ENCODE results near the gene GRHL3. TPM values are rescaled to one million over a fixed set of nuclear protein-coding genes. Genes with fewer than 3 reads are reported as not detected.
A peak's percentile ranks its signal among the peaks of the same experiment; 100 is the strongest.

Gene GRHL3
- total RNA-seq, 1 experiment from 2014 or later = 8.9 TPM

- H3K4me3 Mint-ChIP-seq (ENCODE audit: unreplicated experiment) = no peak overlapping the region
- BruUV-seq (replicated peaks) = no TSS peak
These were observed 50.6 kb downstream of the GRHL3 start for GRCh38 chr1:24369801-24370200.

GRCh38 chr1:24373044-24373443, 53.9 kb downstream of the GRHL3 start:
- H3K36me3 Mint-ChIP-seq (ENCODE audit: insufficient read depth, unreplicated experiment) = peaks cover 4% of the 10 kb centered on the region
- POLR2A ChIA-PET = interaction anchor here (10.1 kb wide), 1 partner anchor 7 kb away, joined by 78 read pairs; no protein-coding TSS in a partner anchor
- intact Hi-C loops (cut with micrococcal nuclease) = no loop called here
- TF ChIP-seq CTCF (IDR thresholded peaks at IDR 0.05; ENCODE audit: unreplicated experiment) = no peak
- no TSS peak for BruUV-seq (replicated peaks)
- peaks cover 21% of the 10 kb centered on the region for H3K4me1 Mint-ChIP-seq (ENCODE audit: insufficient read depth, unreplicated experiment)
- DNase-seq (ENCODE audit: unreplicated experiment) = no peak
- no peaks in the 10 kb centered on the region for H3K9me3 Mint-ChIP-seq (ENCODE audit: unreplicated experiment)
- H3K4me3 Mint-ChIP-seq (ENCODE audit: unreplicated experiment) = no peak overlapping the region
- CTCF ChIA-PET = interaction anchor here (0.9 to 2.3 kb wide), 4 partner anchors 18 to 181 kb away, joined by 3 to 15 read pairs (median 6); no protein-coding TSS in a partner anchor
- H3K27ac Mint-ChIP-seq (ENCODE audit: low read depth, unreplicated experiment) = peak overlapping the region; percentile 99
- H3K27me3 Mint-ChIP-seq (ENCODE audit: insufficient read depth, unreplicated experiment) = no peaks in the 10 kb centered on the region

More at GRCh38 chr1:24369801-24370200, 50.6 kb downstream of the GRHL3 start:
- intact Hi-C loops (cut with micrococcal nuclease) = no loop called here
- ChIA-PET POLR2A (interaction anchor here (1.2 kb wide), 1 partner anchor 10 kb away, joined by 5 read pairs; no protein-coding TSS in a partner anchor), CTCF (interaction anchor here (0.8 to 1.8 kb wide), 2 partner anchors 18 to 168 kb away, joined by 4 to 5 read pairs; no protein-coding TSS in a partner anchor)
- no peak for TF ChIP-seq CTCF (IDR thresholded peaks at IDR 0.05; ENCODE audit: unreplicated experiment)
- Mint-ChIP-seq H3K9me3 (ENCODE audit: unreplicated experiment) (no peaks in the 10 kb centered on the region), H3K36me3 (ENCODE audit: insufficient read depth, unreplicated experiment) (peaks cover 10% of the 10 kb centered on the region), H3K27ac (ENCODE audit: low read depth, unreplicated experiment) (no peak overlapping the region), H3K4me1 (ENCODE audit: insufficient read depth, unreplicated experiment) (peaks cover 15% of the 10 kb centered on the region), H3K27me3 (ENCODE audit: insufficient read depth, unreplicated experiment) (no peaks in the 10 kb centered on the region)
- DNase-seq (ENCODE audit: unreplicated experiment) = no peak

DNA sequence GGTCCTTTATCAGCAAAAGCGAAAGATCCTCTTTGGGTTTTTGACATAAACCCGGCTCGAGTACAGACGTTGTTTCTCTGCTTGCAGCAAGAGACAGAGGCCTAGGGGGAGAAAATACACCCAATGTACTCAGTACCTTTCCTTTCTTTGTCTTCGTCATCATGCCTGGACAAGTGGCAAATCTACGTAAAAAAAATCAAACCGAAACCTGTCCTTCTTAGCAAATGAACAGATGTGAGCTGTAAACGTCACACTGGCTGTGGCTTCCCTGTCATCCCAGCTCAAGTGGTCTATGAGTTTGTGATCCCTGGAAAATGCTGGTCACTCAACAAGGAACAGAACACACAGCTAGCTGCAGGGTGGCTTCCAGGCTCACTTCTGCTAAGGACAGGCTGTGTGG, 54.6 kb downstream of the GRHL3 start:
- no peak for DNase-seq (ENCODE audit: unreplicated experiment)
- ChIA-PET POLR2A (interaction anchor here (0.7 to 10.1 kb wide), 4 partner anchors 8 to 172 kb away, joined by 3 to 78 read pairs (median 6); no protein-coding TSS in a partner anchor), CTCF (interaction anchor here (0.6 to 2.3 kb wide), 6 partner anchors 9 to 182 kb away, joined by 3 to 15 read pairs (median 4); no protein-coding TSS in a partner anchor)
- no peaks in the 10 kb centered on the region for H3K27me3 Mint-ChIP-seq (ENCODE audit: insufficient read depth, unreplicated experiment)
- no peak for TF ChIP-seq CTCF (IDR thresholded peaks at IDR 0.05; ENCODE audit: unreplicated experiment)
- H3K9me3 Mint-ChIP-seq (ENCODE audit: unreplicated experiment) = no peaks in the 10 kb centered on the region
- H3K4me3 Mint-ChIP-seq (ENCODE audit: unreplicated experiment) = no peak overlapping the region
- peak overlapping the region; percentile 99 for H3K27ac Mint-ChIP-seq (ENCODE audit: low read depth, unreplicated experiment)
- H3K36me3 Mint-ChIP-seq (ENCODE audit: insufficient read depth, unreplicated experiment) = peaks cover 3% of the 10 kb centered on the region
- H3K4me1 Mint-ChIP-seq (ENCODE audit: insufficient read depth, unreplicated experiment) = peaks cover 21% of the 10 kb centered on the region
- no TSS peak for BruUV-seq (replicated peaks)
- intact Hi-C loops (cut with micrococcal nuclease) = no loop called here

DNA sequence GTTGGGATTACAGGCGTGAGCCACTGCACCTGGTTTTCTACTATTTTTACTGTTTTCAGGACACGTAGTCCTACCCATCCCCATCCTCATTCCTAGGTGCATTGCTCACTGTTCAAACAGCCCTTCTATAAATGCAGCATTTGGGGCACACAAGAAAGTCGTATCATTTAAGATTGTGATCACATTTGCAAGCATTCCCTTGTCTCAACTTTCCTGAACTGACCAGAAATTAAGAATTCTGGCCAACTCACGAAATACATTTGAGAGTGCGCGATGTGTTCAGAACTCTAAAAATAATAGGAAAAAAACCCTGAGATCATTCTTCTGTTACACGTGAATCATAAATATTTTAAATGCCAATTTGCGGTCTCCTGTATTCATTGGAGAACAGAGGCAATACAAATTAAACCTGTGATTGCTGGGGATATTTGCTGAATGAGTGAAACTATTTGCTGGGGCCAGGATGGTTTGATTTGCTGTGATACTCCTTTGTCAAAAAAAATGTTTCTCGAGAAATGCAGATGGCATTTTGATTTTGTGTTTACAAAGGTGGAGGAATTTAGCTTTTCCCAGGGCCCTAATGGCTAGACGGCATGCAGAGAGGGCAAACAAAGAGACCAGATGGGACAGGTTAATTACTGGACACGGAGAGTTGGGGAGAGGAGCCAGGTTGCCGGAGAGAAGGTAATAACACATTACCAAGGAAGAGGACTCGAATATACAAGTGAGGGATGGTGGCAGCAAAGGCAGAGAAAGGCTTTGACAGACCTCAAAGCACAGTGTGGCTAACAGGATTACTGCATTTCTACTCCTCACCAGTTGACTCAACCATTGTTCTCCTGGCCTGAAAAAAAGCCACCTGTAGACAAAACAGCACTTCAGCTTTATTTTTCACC, 56.0 kb downstream of the GRHL3 start:
- Mint-ChIP-seq H3K9me3 (ENCODE audit: unreplicated experiment) (no peaks in the 10 kb centered on the region), H3K36me3 (ENCODE audit: insufficient read depth, unreplicated experiment) (no peaks in the 10 kb centered on the region), H3K27me3 (ENCODE audit: insufficient read depth, unreplicated experiment) (no peaks in the 10 kb centered on the region), H3K4me1 (ENCODE audit: insufficient read depth, unreplicated experiment) (peaks cover 35% of the 10 kb centered on the region), H3K4me3 (ENCODE audit: unreplicated experiment) (peak overlapping the region; percentile 56), H3K27ac (ENCODE audit: low read depth, unreplicated experiment) (peak overlapping the region; percentile 99)
- intact Hi-C loops (cut with micrococcal nuclease) = no loop called here
- DNase-seq (ENCODE audit: unreplicated experiment) = peak; percentile 43
- no peak for TF ChIP-seq CTCF (IDR thresholded peaks at IDR 0.05; ENCODE audit: unreplicated experiment)
- ChIA-PET POLR2A (interaction anchor here (0.7 to 10.1 kb wide), 9 partner anchors 9 to 857 kb away, joined by 3 to 78 read pairs (median 5); no protein-coding TSS in a partner anchor), CTCF (interaction anchor here (0.6 to 2.3 kb wide), 2 partner anchors 16 to 160 kb away, joined by 6 to 15 read pairs; no protein-coding TSS in a partner anchor)
- no TSS peak for BruUV-seq (replicated peaks)
